AG09309 (cell line): ENCODE measurements around the gene SZRD1.

Source experiments
- DNase-seq: peaks from one replicate; pipeline ENCODE4 v3.0.0-alpha.2; 2010; ENCODE audit warnings: low read depth
- H3K4me3 ChIP-seq: 2 replicates; pipeline ENCODE4 v1.5.1; 2011; ENCODE audit warnings: mild to moderate bottlenecking, low read depth, low read length, moderate library complexity; ENCODE audit not compliant: control insufficient read depth
- CTCF ChIP-seq: IDR thresholded peaks from 2 replicates; pipeline ENCODE4 v1.5.1; 2011; ENCODE audit warnings: mild to moderate bottlenecking, low read depth, low read length, inconsistent platforms; ENCODE audit not compliant: insufficient read depth, control insufficient read depth; ENCODE audit errors: missing control alignments

Gene SZRD1

GRCh38 chr1:16396591-16396990 is 29.5 kb downstream of the SZRD1 start:
- TF ChIP-seq CTCF = no peak
- H3K4me3 ChIP-seq = no peak overlapping the region
- DNase-seq = peak; percentile 37

GRCh38 chr1:16397120-16397519 is 30.1 kb downstream of the SZRD1 start:
- TF ChIP-seq CTCF = no peak
- H3K4me3 ChIP-seq = no peak overlapping the region
- DNase-seq = no peak

GRCh38 chr1:16398371-16398953 is 31.4 kb downstream of the SZRD1 start:
- H3K4me3 ChIP-seq = no peak overlapping the region
- DNase-seq = no peak
- TF ChIP-seq CTCF = no peak

- no peak overlapping the region for H3K4me3 ChIP-seq
- DNase-seq = no peak
- TF ChIP-seq CTCF = no peak
Measured at GRCh38 chr1:16402742-16403141, 35.7 kb downstream of the SZRD1 start.

- no peak for DNase-seq
- no peak overlapping the region for H3K4me3 ChIP-seq
- no peak for TF ChIP-seq CTCF
Measured at GRCh38 chr1:16405441-16405840, 38.4 kb downstream of the SZRD1 start.

GRCh38 chr1:16406868-16407267 is 39.8 kb downstream of the SZRD1 start:
- DNase-seq = no peak
- H3K4me3 ChIP-seq = no peak overlapping the region
- TF ChIP-seq CTCF = no peak
